ENCODE results near the gene GRIK4. TPM values are rescaled to one million over a fixed set of nuclear protein-coding genes. Genes with fewer than 3 reads are reported as not detected.

GRIK4 gene
- total and polyA plus RNA-seq, 2 of the 4 experiments (the other 2 are of a cell fraction) = 0.18 to 0.38 TPM

GRCh38 chr11:121029813-121030445, 518.4 kb downstream of the GRIK4 start:
- Histone ChIP-seq H3K4me1 (ENCODE audit: control insufficient read depth, insufficient read depth, low read length) (peaks cover 2% of the 10 kb centered on the region), H3K9ac (ENCODE audit: low read depth, low read length) (no peak overlapping the region), H2AFZ (replicated peaks; ENCODE audit: low read length, poor library complexity) (no peak overlapping the region), H3K4me3 (ENCODE audit: insufficient read depth, low read depth, low read length) (no peak overlapping the region), H2BK5ac (ENCODE audit: low read depth, low read length, poor library complexity, severe bottlenecking) (no peak overlapping the region), H2AK9ac (replicated peaks; ENCODE audit: low read depth, low read length, poor library complexity) (no peak overlapping the region), H2BK20ac (ENCODE audit: low read depth, low read length) (no peak overlapping the region), H4K20me1 (ENCODE audit: insufficient read depth, low read length) (peaks cover 12% of the 10 kb centered on the region; the same call in 1 of the 2 replicates), H2BK15ac (ENCODE audit: low read depth, low read length) (no peak overlapping the region), H4K8ac (ENCODE audit: low read depth in 2 of 2, low read length in 2 of 2) (no peak overlapping the region), H3K9me1 (ENCODE audit: insufficient read depth, low read length) (0 out of 2 replicates have a peak, but pooled peaks cover 3% of the 10 kb centered on the region), H3K9me3 (ENCODE audit: control insufficient read depth, insufficient read depth, low read length) (no peaks in the 10 kb centered on the region), H3K79me1 (ENCODE audit: low read depth in 1 of 2, low read length in 2 of 2) (peaks cover 29 to 38% of the 10 kb centered on the region in 2 experiments), H2BK120ac (ENCODE audit: low read depth, low read length) (no peak overlapping the region), H3K4me2 (ENCODE audit: low read depth, low read length) (no peak overlapping the region), H3K27me3 (ENCODE audit: control insufficient read depth, insufficient read depth, low read length) (no peaks in the 10 kb centered on the region), H3K27ac (ENCODE audit: insufficient read depth, low read length) (no peak overlapping the region), H2AK5ac (ENCODE audit: low read depth, low read length) (no peak overlapping the region), H4K91ac (ENCODE audit: insufficient read depth, low read depth, low read length) (no peak overlapping the region), H3K36me3 (ENCODE audit: control insufficient read depth, insufficient read depth, low read length) (no peaks in the 10 kb centered on the region), H3K56ac (ENCODE audit: extremely low read depth, insufficient read depth, low read length) (no peak overlapping the region), H3K14ac (replicated peaks; ENCODE audit: low read depth, low read length) (no peak overlapping the region), H4K5ac (ENCODE audit: low read depth, low read length) (no peak overlapping the region), H3K23ac (ENCODE audit: low read depth, low read length) (no peak overlapping the region; the same call in 1 of the 2 replicates), H3K18ac (ENCODE audit: low read depth, low read length) (no peak overlapping the region), H3K4ac (ENCODE audit: low read depth, low read length) (no peak overlapping the region)
- dilution Hi-C loops (cut with HindIII; ENCODE audit: low sequenced_read_pairs, unreplicated experiment) (no loop called here), in situ Hi-C loops (cut with MboI; ENCODE audit: low sequenced_read_pairs) (no loop called here), intact Hi-C loops (cut with micrococcal nuclease) (loop anchor here (5.0 kb wide), 2 partner anchors 37 to 77 kb away; no protein-coding TSS in a partner anchor)
- DNase-seq (no peak), ATAC-seq (ENCODE audit: low read depth) (no peak)
- CTCF ChIA-PET = interaction anchor here (0.7 to 0.8 kb wide), 2 partner anchors 40 to 44 kb away, joined by 3 read pairs; no protein-coding TSS in a partner anchor
- WGBS, 2 experiments (ENCODE audit: extremely low coverage in 2 of 2, insufficient read length in 1 of 2) = 67% methylated on average over 1 of the region's 3 CpGs; no CpG with 5 or more reads in 1 of the 2 experiments
- TF ChIP-seq CHD1 (IDR thresholded peaks at IDR 0.05; ENCODE audit: low read depth, low read length) (no peak), RAD21 (IDR thresholded peaks at IDR 0.05; ENCODE audit: low read length) (no peak), ELK1 (IDR thresholded peaks at IDR 0.05; ENCODE audit: borderline replicate concordance, low read depth, low read length) (no peak), NFE2L2 (IDR thresholded peaks at IDR 0.05; ENCODE audit: low read depth, low read length) (no peak), MAZ (IDR thresholded peaks at IDR 0.05; ENCODE audit: borderline replicate concordance, low read depth, low read length) (no peak), FOS (IDR thresholded peaks at IDR 0.05; ENCODE audit: low read depth, low read length) (no peak), CTCF (conservative IDR thresholded peaks at IDR 0.05; ENCODE audit: low read depth, low read length) (no peak), POLR2A (IDR thresholded peaks at IDR 0.05; ENCODE audit: low read depth, low read length) (no peak), BHLHE40 (IDR thresholded peaks at IDR 0.05; ENCODE audit: low read depth, low read length) (no peak), SMC3 (IDR thresholded peaks at IDR 0.05; ENCODE audit: low read depth, low read length) (no peak), RCOR1 (IDR thresholded peaks at IDR 0.05; ENCODE audit: insufficient replicate concordance, low read length) (no peak), MXI1 (IDR thresholded peaks at IDR 0.05; ENCODE audit: borderline replicate concordance, low read depth, low read length) (no peak), CEBPB (IDR thresholded peaks at IDR 0.05; ENCODE audit: low read depth, low read length) (no peak), MAFK (IDR thresholded peaks at IDR 0.05; ENCODE audit: low read depth, low read length) (no peak), USF2 (IDR thresholded peaks at IDR 0.05; ENCODE audit: low read depth, low read length) (no peak), RFX5 (IDR thresholded peaks at IDR 0.05; ENCODE audit: low read depth, low read length) (no peak)
- POLR2A ChIA-PET (ENCODE audit: unreplicated experiment) = no interaction called here
- BruUV-seq (replicated peaks) = no TSS peak
